A673 (cell line): ENCODE measurements around the gene USP19. TPM values are rescaled to one million over a fixed set of nuclear protein-coding genes. Genes with fewer than 3 reads are reported as not detected.
A peak's percentile ranks its signal among the peaks of the same experiment; 100 is the strongest.

Source experiments
- BruUV-seq: library from RNA; stranded (reverse); fragments of 400-500 nt; replicated peaks from 2 replicates; lab custom pipeline; 2021; lab: Mats Ljungman, UMichigan
- CTCF ChIA-PET: fragments of 300-600 bp; sonication (Branson Sonifier 250); formaldehyde crosslinking; loops from one replicate; lab custom pipeline; 2022; ENCODE audit warnings: antibody characterized with exemption; lab: Charles Lee
- POLR2A ChIA-PET: fragments of 300-600 bp; sonication (Branson Sonifier 250); formaldehyde crosslinking; loops from one replicate; lab custom pipeline; 2022; ENCODE audit warnings: antibody characterized with exemption; ENCODE audit not compliant: low non-redundant PET; lab: Charles Lee
- DNase-seq: peaks from one replicate; pipeline ENCODE4 v3.0.0-alpha.2; 2015; ENCODE audit warnings: low spot score
- H3K27ac ChIP-seq: fragments of 200-600 bp; sonication (generic); 2 replicates; pipeline ENCODE4 v1.5.1; 2016; ENCODE audit warnings: mixed run types, low read depth, mild to moderate bottlenecking, mixed read lengths, antibody characterized with exemption, low read length; ENCODE audit not compliant: poor library complexity, severe bottlenecking
- H3K27me3 ChIP-seq: fragments of 200-600 bp; sonication (generic); replicated peaks from 2 replicates; pipeline ENCODE4 v1.6.1; 2017; ENCODE audit warnings: mixed run types, low read depth, mild to moderate bottlenecking, mixed read lengths, antibody characterized with exemption, low read length; ENCODE audit not compliant: insufficient read depth, poor library complexity
- H3K36me3 ChIP-seq: fragments of 200-600 bp; sonication (generic); 2 replicates; pipeline ENCODE4 v1.6.1; 2016; ENCODE audit warnings: mixed run types, mild to moderate bottlenecking, mixed read lengths, antibody characterized with exemption, low read length; ENCODE audit not compliant: insufficient read depth, poor library complexity, severe bottlenecking
- H3K4me1 ChIP-seq: fragments of 200-600 bp; sonication (generic); 2 replicates; pipeline ENCODE4 v1.6.1; 2017; ENCODE audit warnings: mixed run types, mild to moderate bottlenecking, mixed read lengths, antibody characterized with exemption, low read length; ENCODE audit not compliant: insufficient read depth, poor library complexity, severe bottlenecking
- H3K4me3 ChIP-seq: fragments of 200-600 bp; sonication (generic); 2 replicates; pipeline ENCODE4 v1.5.1; 2016; ENCODE audit warnings: low read depth, mixed run types, mild to moderate bottlenecking, mixed read lengths, low read length; ENCODE audit not compliant: poor library complexity, severe bottlenecking
- H3K9me3 ChIP-seq: fragments of 200-600 bp; sonication (generic); 2 replicates; pipeline ENCODE4 v1.6.1; 2016; ENCODE audit warnings: mixed run types, low read depth, mild to moderate bottlenecking, mixed read lengths, antibody characterized with exemption, low read length; ENCODE audit not compliant: poor library complexity, severe bottlenecking
- CTCF ChIP-seq: fragments of 300-800, 200-600 bp; sonication (generic); conservative IDR thresholded peaks from 2 replicates; pipeline ENCODE4 v1.5.1; 2017; ENCODE audit warnings: low read depth, mild to moderate bottlenecking, antibody characterized with exemption, low read length, moderate library complexity, mixed read lengths
- EZH2 ChIP-seq: fragments of 200-600 bp; sonication (generic); IDR thresholded peaks from 2 replicates; pipeline ENCODE4 v1.6.1; 2017; ENCODE audit warnings: borderline replicate concordance, low read depth, mild to moderate bottlenecking, mixed read lengths, antibody characterized with exemption, low read length; ENCODE audit not compliant: poor library complexity, severe bottlenecking
- intact Hi-C: fragments of 100-400 bp; cut with micrococcal nuclease; formaldehyde crosslinking; loops from one replicate; pipeline ENCODE4 v1.10.0; 2022; ENCODE audit not compliant: unreplicated experiment
- total RNA-seq: library from RNA; stranded (reverse); gene quantifications from 2 replicates; pipeline ENCODE4 v1.2.3, GENCODE V29; 2021

The USP19 gene
- total RNA-seq, 1 experiment from 2014 or later = 37.5 TPM

- ChIA-PET POLR2A (interaction anchor here (0.5 kb wide), 1 partner anchor 126 kb away, joined by 3 read pairs; no protein-coding TSS in a partner anchor), CTCF (no interaction called here)
- no TSS peak for BruUV-seq
- Histone ChIP-seq H3K4me1 (no peaks in the 10 kb centered on the region), H3K36me3 (no peaks in the 10 kb centered on the region), H3K27me3 (no peaks in the 10 kb centered on the region), H3K27ac (peak within 1 kb of the TSS; percentile 78), H3K9me3 (no peaks in the 10 kb centered on the region), H3K4me3 (peak within 1 kb of the TSS; percentile 69)
- peak; percentile 72 for DNase-seq
- TF ChIP-seq CTCF (no peak), EZH2 (no peak)
- intact Hi-C loops = no loop called here
Observed at GRCh38 chr3:49165771-49166751, 45.4 kb upstream of the USP19 start, which contains the start of gene CCDC71. Gene CCDC71, minus strand, starts transcription at chr3:49166331. Its CDS starts 2,123 bp downstream, at chr3:49164208.

GRCh38 chr3:49164983-49165720 is 44.5 kb upstream of the USP19 start:
- Histone ChIP-seq H3K36me3 (no peaks in the 10 kb centered on the region), H3K27ac (peak overlapping the region; percentile 78)

More at GRCh38 chr3:49164983-49165720, 44.5 kb upstream of the USP19 start:
- Histone ChIP-seq H3K4me3 (peak overlapping the region; percentile 69), H3K9me3 (no peaks in the 10 kb centered on the region), H3K27me3 (no peaks in the 10 kb centered on the region), H3K4me1 (no peaks in the 10 kb centered on the region)
- TF ChIP-seq EZH2 = no peak
- TF ChIP-seq CTCF = no peak
- DNase-seq = no peak
- POLR2A ChIA-PET = interaction anchor here (0.5 kb wide), 1 partner anchor 126 kb away, joined by 3 read pairs; no protein-coding TSS in a partner anchor
- intact Hi-C loops = no loop called here
- BruUV-seq = TSS peak; percentile 59
- CTCF ChIA-PET = no interaction called here
